HepG2 (cell line): ENCODE results near the gene TRIM44. TPM values are rescaled to one million over a fixed set of nuclear protein-coding genes. Genes with fewer than 3 reads are reported as not detected.

Experiments
- ELF3 ChIP-seq: IDR thresholded peaks from 2 replicates; pipeline ENCODE4 v1.6.1; 2016; ENCODE audit warnings: missing genetic modification reagents, missing compliant biosample characterization
- ISX ChIP-seq: sonication (generic); formaldehyde crosslinking; conservative IDR thresholded peaks from 2 replicates; pipeline ENCODE4 v1.5.0; 2020; ENCODE audit warnings: missing genetic modification reagents
- MTF1 ChIP-seq: sonication (generic); formaldehyde crosslinking; IDR thresholded peaks from 2 replicates; pipeline ENCODE4 v1.5.0; 2020; ENCODE audit warnings: missing genetic modification reagents
- NFE2 ChIP-seq: sonication (generic); formaldehyde crosslinking; IDR thresholded peaks from 2 replicates; pipeline ENCODE4 v1.4.0; 2020; ENCODE audit warnings: missing genetic modification reagents
- PAX8 ChIP-seq: sonication (generic); formaldehyde crosslinking; IDR thresholded peaks from 2 replicates; pipeline ENCODE4 v1.8.0; 2022; ENCODE audit warnings: mild to moderate bottlenecking, missing genetic modification reagents, borderline replicate concordance
- PHF8 ChIP-seq: sonication (generic); formaldehyde crosslinking; IDR thresholded peaks from 2 replicates; pipeline ENCODE4 v1.5.0; 2020; ENCODE audit warnings: missing genetic modification reagents
- POLR2AphosphoS2 ChIP-seq: IDR thresholded peaks from 2 replicates; pipeline ENCODE4 v1.6.1; 2011; ENCODE audit warnings: low read depth, low read length, improper control_type of control experiment
- SMAD3 ChIP-seq: sonication (generic); formaldehyde crosslinking; IDR thresholded peaks from 2 replicates; pipeline ENCODE4 v1.4.0; 2020; ENCODE audit warnings: missing genetic modification reagents
- SNRNP70 ChIP-seq: fragments of 200-400 bp; formaldehyde crosslinking; IDR thresholded peaks from 2 replicates; pipeline ENCODE4 v1.6.1; 2017; ENCODE audit warnings: mild to moderate bottlenecking, low read depth, low read length, moderate library complexity
- U2AF1 ChIP-seq: fragments of 200-400 bp; formaldehyde crosslinking; optimal IDR thresholded peaks from 2 replicates; pipeline ENCODE3; 2017; ENCODE audit warnings: mild to moderate bottlenecking, low read depth, low read length
- ZNF256 ChIP-seq: sonication (generic); formaldehyde crosslinking; conservative IDR thresholded peaks from 2 replicates; pipeline ENCODE4 v1.4.0; 2020; ENCODE audit warnings: missing genetic modification reagents
- ZNF350 ChIP-seq: sonication (generic); formaldehyde crosslinking; IDR thresholded peaks from 2 replicates; pipeline ENCODE4 v1.4.0; 2020; ENCODE audit warnings: mild to moderate bottlenecking, low read depth, missing genetic modification reagents, borderline replicate concordance
- ZNF570 ChIP-seq: sonication (generic); formaldehyde crosslinking; IDR thresholded peaks from 2 replicates; pipeline ENCODE4 v1.4.0; 2020; ENCODE audit warnings: mild to moderate bottlenecking, missing genetic modification reagents, borderline replicate concordance
- ZNF777 ChIP-seq: sonication (generic); formaldehyde crosslinking; IDR thresholded peaks from 2 replicates; pipeline ENCODE4 v1.4.0; 2020; ENCODE audit warnings: missing genetic modification reagents
- ZSCAN9 ChIP-seq: IDR thresholded peaks from 2 replicates; pipeline ENCODE4 v1.6.1; 2016; ENCODE audit warnings: borderline replicate concordance
- polyA plus RNA-seq, 8 experiments: library from polyadenylated mRNA; depleted of rRNA in 3 of 8; stranded (reverse) in 7 of 8; unstranded in 1 of 8; fragments of >200 nt; fragmentation: Illumina TruSeq in 4 of 8; extraction: Trizol in 4 of 8; gene quantifications; 2 replicates each; pipeline versions ENCODE4 v1.2.1 to v1.2.3, GENCODE V29; 2011 to 2016; ENCODE audit warnings: low read depth in 4 of 8, missing spikeins in 1 of 8, mixed read lengths in 1 of 8; ENCODE audit not compliant: insufficient read depth in 1 of 8
- total RNA-seq, 5 experiments: library from RNA; depleted of rRNA; stranded (reverse); fragments of >200 nt; fragmentation: Illumina TruSeq; extraction: Trizol; gene quantifications; 2 replicates each; pipeline ENCODE4 v1.2.3, GENCODE V29; 2016; ENCODE audit warnings: low read depth in 1 of 5
- TF ChIP-seq, protein P1 (sequence below): sonication (generic); formaldehyde crosslinking; IDR thresholded peaks from 2 replicates; pipeline ENCODE4 v1.4.0; 2020; ENCODE audit warnings: missing genetic modification reagents, mild to moderate bottlenecking, borderline replicate concordance
- TF ChIP-seq, protein P2 (sequence below): sonication (generic); formaldehyde crosslinking; IDR thresholded peaks from 2 replicates; pipeline ENCODE4 v1.4.0; 2020; ENCODE audit warnings: missing genetic modification reagents
- TF ChIP-seq, protein P3 (sequence below): sonication (generic); formaldehyde crosslinking; IDR thresholded peaks from 2 replicates; pipeline ENCODE4 v1.4.0; 2020; ENCODE audit warnings: missing genetic modification reagents, mild to moderate bottlenecking, borderline replicate concordance
- TF ChIP-seq, protein P4 (sequence below): sonication (generic); formaldehyde crosslinking; IDR thresholded peaks from 2 replicates; pipeline ENCODE4 v1.4.0; 2020; ENCODE audit warnings: missing genetic modification reagents; ENCODE audit errors: not compliant biosample characterization

The TRIM44 gene
- total and polyA plus RNA-seq, 2 of the 13 experiments (the other 11 are each of a cell fraction or from before 2014, with no cell fraction given), result 22.7 to 50.3 TPM

DNA sequence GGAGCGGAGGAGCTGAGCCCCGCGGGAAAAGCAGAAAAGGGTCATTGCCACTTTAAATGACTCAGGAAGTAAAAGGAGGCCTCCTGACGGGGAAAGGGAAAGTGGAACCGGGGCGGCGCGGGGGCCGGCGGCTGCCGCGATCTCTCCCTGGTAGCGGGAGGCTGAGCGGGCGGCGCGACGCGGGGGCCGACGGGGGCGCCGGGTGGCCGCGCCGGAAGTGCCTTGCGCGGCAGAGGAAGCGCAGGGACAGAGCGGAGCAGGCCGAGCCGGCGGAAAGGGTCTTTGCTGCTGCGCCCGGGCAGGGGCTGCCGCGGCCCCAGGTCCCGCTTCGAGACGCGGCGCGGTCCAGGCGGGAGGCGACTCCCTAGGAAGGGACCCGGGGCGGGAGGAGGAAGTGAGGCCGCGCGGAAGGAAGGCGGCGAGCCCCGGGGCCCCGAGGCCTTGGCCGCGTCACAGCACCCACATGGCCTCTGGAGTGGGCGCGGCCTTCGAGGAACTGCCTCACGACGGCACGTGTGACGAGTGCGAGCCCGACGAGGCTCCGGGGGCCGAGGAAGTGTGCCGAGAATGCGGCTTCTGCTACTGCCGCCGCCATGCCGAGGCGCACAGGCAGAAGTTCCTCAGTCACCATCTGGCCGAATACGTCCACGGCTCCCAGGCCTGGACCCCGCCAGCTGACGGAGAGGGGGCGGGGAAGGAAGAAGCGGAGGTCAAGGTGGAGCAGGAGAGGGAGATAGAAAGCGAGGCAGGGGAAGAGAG lies at the start of gene TRIM44 (continued):
- TF ChIP-seq, protein P1, sequence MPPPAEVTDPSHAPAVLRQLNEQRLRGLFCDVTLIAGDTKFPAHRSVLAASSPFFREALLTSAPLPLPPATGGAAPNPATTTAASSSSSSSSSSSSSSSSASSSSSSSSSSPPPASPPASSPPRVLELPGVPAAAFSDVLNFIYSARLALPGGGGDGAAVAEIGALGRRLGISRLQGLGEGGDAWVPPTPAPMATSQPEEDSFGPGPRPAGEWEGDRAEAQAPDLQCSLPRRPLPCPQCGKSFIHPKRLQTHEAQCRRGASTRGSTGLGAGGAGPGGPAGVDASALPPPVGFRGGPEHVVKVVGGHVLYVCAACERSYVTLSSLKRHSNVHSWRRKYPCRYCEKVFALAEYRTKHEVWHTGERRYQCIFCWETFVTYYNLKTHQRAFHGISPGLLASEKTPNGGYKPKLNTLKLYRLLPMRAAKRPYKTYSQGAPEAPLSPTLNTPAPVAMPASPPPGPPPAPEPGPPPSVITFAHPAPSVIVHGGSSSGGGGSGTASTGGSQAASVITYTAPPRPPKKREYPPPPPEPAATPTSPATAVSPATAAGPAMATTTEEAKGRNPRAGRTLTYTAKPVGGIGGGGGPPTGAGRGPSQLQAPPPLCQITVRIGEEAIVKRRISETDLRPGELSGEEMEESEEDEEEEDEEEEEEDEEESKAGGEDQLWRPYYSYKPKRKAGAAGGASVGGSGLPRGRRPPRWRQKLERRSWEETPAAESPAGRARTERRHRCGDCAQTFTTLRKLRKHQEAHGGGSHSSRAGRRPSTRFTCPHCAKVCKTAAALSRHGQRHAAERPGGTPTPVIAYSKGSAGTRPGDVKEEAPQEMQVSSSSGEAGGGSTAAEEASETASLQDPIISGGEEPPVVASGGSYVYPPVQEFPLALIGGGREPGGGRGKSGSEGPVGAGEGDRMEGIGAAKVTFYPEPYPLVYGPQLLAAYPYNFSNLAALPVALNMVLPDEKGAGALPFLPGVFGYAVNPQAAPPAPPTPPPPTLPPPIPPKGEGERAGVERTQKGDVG (CRISPR knock-in tag), result peak; percentile 87; the same call in 1 of the 2 replicates
- TF ChIP-seq PAX8 (CRISPR knock-in tag), result peak; percentile 96; the same call in 1 of the 2 replicates
- peak; percentile 89 for TF ChIP-seq PHF8
- TF ChIP-seq, protein P2, sequence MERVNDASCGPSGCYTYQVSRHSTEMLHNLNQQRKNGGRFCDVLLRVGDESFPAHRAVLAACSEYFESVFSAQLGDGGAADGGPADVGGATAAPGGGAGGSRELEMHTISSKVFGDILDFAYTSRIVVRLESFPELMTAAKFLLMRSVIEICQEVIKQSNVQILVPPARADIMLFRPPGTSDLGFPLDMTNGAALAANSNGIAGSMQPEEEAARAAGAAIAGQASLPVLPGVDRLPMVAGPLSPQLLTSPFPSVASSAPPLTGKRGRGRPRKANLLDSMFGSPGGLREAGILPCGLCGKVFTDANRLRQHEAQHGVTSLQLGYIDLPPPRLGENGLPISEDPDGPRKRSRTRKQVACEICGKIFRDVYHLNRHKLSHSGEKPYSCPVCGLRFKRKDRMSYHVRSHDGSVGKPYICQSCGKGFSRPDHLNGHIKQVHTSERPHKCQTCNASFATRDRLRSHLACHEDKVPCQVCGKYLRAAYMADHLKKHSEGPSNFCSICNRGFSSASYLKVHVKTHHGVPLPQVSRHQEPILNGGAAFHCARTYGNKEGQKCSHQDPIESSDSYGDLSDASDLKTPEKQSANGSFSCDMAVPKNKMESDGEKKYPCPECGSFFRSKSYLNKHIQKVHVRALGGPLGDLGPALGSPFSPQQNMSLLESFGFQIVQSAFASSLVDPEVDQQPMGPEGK (CRISPR knock-in tag), result peak; percentile 59
- peak; percentile 99 for TF ChIP-seq ZNF256 (CRISPR knock-in tag)
- no peak for TF ChIP-seq POLR2AphosphoS2
- TF ChIP-seq ISX (CRISPR knock-in tag), result peak; percentile 95
- TF ChIP-seq ZNF777 (CRISPR knock-in tag), result peak; percentile 92
- peak; percentile 31; the same call in 1 of the 2 replicates for TF ChIP-seq NFE2
- TF ChIP-seq ZSCAN9 (CRISPR knock-in tag), result peak; percentile 98
- TF ChIP-seq, protein P3, sequence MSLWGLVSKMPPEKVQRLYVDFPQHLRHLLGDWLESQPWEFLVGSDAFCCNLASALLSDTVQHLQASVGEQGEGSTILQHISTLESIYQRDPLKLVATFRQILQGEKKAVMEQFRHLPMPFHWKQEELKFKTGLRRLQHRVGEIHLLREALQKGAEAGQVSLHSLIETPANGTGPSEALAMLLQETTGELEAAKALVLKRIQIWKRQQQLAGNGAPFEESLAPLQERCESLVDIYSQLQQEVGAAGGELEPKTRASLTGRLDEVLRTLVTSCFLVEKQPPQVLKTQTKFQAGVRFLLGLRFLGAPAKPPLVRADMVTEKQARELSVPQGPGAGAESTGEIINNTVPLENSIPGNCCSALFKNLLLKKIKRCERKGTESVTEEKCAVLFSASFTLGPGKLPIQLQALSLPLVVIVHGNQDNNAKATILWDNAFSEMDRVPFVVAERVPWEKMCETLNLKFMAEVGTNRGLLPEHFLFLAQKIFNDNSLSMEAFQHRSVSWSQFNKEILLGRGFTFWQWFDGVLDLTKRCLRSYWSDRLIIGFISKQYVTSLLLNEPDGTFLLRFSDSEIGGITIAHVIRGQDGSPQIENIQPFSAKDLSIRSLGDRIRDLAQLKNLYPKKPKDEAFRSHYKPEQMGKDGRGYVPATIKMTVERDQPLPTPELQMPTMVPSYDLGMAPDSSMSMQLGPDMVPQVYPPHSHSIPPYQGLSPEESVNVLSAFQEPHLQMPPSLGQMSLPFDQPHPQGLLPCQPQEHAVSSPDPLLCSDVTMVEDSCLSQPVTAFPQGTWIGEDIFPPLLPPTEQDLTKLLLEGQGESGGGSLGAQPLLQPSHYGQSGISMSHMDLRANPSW, result no peak
- TF ChIP-seq ELF3 (CRISPR knock-in tag), result peak; percentile 72
- peak; percentile 99; the same call in 1 of the 2 replicates for TF ChIP-seq ZNF570 (CRISPR knock-in tag)
- TF ChIP-seq U2AF1, result no peak
- 0 out of 2 replicates have a peak, but pooled peaks have one; percentile 55 for TF ChIP-seq SMAD3 (CRISPR knock-in tag)
- peak; percentile 66; the same call in 1 of the 2 replicates for TF ChIP-seq ZNF350 (CRISPR knock-in tag)
- peak; percentile 95 for TF ChIP-seq MTF1
- TF ChIP-seq, protein P4, sequence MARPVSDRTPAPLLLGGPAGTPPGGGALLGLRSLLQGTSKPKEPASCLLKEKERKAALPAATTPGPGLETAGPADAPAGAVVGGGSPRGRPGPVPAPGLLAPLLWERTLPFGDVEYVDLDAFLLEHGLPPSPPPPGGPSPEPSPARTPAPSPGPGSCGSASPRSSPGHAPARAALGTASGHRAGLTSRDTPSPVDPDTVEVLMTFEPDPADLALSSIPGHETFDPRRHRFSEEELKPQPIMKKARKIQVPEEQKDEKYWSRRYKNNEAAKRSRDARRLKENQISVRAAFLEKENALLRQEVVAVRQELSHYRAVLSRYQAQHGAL (CRISPR knock-in tag), result peak; percentile 95
- TF ChIP-seq SNRNP70, result no peak
